C4-2B (cell line): ENCODE data around the gene CAMKK1.

Experiments
- CTCF ChIP-seq: fragments of 450-650 bp; conservative IDR thresholded peaks from 2 replicates; pipeline ENCODE4 v1.5.1; 2017; ENCODE audit warnings: mild to moderate bottlenecking
- ZFX ChIP-seq: fragments of 450-650 bp; IDR thresholded peaks from 2 replicates; pipeline ENCODE4 v1.6.1; 2017

- TF ChIP-seq CTCF (no peak), ZFX (no peak)
Measured at GRCh38 chr17:3848229-3848835, 44.5 kb downstream of the CAMKK1 start.
